GM18526 (cell line): ENCODE data around the gene MPI.

Experiments used
- POLR2A ChIP-seq: IDR thresholded peaks from 3 replicates; pipeline ENCODE4 v1.6.1; 2011; ENCODE audit not compliant: insufficient read length; ENCODE audit errors: extremely low read depth

Gene MPI

GRCh38 chr15:74889883-74890664 is at the start of gene MPI:
Gene MPI (plus strand): TSS chr15:74890042. CDS start chr15:74890074, 32 bp downstream.
- peak; percentile 97 for TF ChIP-seq POLR2A

DNA sequence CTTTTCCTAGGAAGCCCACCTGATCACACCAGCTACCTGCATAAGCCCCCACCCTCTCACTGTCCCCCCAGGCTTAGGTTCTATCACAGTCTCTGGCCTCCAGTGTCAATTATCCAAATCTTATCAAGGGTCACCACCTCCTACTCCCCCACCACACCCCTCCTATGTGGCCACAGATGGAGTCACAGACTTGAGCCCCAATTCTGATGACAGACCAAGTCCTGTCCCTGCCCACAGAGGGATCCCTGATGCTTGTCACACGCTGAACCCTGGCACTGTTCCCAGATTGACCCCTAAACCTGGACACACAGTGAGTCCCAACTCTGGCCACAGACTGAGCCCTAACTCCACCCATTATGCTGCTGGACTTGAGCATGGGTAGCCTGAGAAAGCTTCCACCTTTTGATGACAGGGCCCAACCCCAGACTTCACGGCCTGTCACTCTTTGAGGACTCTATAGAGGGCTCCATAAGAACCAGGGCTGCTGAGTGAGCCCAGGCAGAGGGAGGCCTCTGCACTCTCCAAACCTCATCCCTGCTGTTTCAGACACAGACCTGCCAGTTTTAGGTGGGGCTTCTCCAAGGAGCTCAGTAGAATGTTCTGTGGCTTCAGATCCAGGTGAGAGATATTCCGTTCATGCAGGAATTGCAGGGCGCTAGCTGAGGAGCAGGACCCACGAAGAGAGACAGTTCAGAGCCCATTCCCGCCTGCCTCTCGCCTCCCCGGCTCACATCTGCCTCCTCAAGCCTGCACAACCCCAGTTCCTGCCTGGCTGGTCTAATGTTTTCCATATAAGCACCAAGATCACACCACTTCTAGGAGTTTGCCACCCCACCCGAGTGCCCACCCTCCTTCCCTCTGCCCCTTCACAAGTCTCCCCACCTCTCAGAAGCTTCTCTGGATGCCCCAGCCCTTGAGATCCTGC is 48.7 kb upstream of the MPI start:
- TF ChIP-seq POLR2A = no peak

- TF ChIP-seq POLR2A = no peak
These were observed 47.9 kb upstream of the MPI start for GRCh38 chr15:74841891-74842373.

DNA sequence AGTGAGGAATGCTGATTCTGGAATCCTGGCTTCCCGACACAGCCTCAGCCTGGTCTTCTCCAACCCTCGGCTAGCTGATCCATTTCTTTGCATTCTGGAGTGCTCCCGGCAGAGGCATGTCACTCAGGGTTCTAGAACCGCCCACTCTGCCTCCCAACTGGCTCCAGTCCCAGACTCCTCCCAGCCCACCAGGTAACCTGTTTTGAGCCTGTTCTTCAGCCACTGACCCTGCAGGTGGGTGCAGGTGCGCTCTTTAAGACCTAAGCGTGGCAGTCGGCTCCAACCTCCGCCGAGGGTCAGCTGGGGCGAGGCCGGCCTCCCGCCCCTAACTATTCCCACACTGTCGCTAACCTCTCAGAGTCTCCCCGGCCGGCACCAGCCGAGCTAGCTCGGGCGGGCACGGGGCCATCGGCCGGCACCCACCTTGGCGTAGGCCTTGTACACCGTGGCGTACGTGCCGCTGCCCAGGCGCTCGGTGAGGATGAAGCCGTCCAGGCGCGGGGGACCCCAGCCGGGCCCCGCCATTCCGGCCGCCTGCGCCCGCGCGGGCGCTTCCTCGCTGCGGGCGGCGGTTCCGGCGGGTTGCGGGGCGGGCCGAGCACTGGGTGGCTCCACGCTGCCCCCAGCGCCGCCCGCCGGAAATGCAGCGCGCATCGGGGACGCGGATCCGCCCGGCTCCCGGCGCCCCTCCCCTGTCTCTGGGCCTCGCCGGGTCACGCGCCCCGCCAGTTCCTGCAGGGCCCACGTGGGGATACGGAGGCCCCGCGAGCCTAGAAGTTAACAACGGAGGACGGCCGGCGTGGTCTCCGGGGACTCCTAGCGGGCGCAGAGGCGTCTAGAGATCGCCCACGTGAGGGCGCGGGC is 47.0 kb upstream of the MPI start, which contains the start of gene ULK3:
ULK3 (minus strand) TSS at position 576 of the 864 bp plus-strand sequence; CDS start at position 525, 51 bp downstream.
- TF ChIP-seq POLR2A = peak; percentile 51

DNA sequence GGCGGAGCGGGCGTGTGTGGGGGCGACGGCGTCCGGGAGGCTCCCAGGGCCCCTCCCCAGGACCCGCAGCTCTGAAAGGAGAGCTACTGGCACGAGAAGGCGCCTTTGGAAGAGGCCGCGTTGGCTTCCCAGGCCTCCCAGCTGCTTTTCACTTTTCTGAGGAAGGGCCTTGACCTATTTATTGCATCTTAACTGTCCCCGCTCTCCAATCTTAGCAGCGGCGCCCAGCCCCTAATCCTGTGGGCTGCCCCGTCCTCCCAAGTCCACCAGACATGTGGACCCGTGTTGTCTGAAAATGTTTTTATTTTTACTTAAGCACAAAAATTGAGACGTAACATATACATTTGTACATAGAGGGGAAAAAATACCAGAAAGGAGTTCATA is 46.4 kb upstream of the MPI start:
- no peak for TF ChIP-seq POLR2A

DNA sequence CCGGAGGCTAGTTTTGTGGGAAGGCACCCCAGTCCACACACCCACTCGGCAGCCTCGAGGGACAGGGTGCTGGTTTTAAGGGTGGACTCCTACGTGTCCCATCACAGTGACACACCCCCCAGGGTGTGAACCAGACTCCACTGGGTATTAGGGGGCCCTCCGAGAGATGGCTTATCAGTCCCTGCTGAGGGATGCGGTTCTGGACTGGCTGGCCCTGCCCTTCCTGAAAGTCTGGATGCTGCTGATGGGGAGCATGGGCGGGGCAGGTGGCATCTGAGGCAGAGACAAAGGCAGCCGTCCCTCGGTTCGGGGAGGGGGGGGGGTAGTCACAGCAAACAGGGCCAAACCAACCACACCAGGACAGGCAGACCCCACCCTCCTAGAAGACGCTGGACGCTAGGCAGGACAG is 45.9 kb upstream of the MPI start:
- no peak for TF ChIP-seq POLR2A

DNA sequence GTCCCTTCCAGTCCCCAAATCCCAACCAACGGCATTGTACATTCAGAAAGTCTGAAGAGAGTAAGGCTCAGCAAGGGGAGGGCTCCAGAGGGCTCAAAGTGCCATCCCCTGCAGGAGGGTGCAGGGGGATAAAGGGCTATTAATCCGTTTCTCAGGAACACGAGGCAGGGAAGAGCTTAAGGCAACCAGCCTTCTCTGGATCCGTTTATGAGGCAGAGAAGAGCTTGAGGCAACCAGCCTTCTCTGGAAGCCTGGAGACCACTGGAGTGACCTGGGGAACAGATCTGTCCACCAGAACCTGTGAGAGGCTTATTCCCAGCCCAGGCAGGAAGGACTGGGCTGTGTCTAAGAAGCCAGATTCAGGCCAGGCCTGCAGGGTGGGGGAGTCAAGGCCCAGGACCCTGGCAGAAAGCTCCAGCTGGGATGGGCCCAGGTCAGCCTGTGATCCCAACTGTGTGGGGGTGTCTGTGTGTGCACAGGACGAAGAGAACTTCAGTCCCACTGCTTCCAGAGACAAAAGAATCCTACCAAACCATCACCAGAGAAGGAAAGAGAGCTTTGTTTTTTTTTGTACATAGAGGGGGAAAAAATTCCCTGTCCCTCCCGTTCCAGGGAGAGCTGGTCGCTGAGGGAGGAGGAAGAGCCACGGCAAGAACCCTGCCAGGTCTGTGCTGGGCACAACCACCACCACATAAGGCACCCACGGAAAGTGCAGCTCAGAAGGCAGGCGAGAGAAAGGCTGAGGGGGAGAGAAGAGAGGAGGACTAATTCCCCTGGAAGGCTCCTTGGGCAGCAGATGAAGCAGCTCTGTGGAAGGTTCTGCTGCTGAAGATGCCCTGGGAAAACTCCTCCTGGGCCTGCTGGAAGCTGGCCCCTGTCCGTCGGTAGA is 45.3 kb upstream of the MPI start:
- TF ChIP-seq POLR2A = no peak

DNA sequence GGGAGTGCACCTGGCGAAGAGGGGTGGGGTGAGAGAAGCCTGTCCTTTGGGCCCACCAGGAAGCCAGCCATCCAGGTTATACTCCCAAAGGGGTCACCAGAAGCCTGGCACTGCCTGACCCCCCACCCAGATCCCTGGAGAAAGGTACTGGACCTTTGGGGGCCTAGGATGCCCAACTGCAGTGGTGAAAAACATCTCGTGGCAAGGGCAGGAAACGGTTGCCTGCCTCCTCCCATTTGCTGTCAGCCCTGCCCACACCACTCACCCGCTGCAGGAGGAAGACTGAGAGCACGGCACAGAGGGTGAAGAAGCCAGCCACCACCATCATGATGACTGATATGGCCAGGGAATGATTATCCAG is 44.7 kb upstream of the MPI start:
- no peak for TF ChIP-seq POLR2A

DNA sequence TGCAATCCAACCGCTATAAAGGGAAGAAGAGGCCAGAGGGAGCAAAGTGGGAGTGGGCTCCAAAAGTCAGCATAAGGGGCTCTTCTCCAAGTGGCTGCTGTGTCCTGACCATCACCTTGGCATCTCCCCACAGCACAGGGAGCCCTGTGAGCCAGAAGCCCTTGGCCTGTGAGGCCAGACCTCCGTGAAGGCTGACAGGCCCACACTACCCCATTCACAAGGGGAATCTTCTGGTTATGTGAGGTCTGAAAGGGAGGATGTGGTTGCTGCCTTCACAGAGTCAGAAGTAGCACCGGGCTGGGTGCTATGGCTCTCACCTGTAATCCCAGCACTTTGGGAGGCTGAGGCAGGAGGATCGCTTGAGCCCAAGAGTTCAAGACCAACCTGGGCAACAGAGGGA is 44.3 kb upstream of the MPI start:
- no peak for TF ChIP-seq POLR2A

GRCh38 chr15:74847432-74847831 is 42.4 kb upstream of the MPI start:
- TF ChIP-seq POLR2A = no peak

GRCh38 chr15:74850393-74850792 is 39.4 kb upstream of the MPI start:
- TF ChIP-seq POLR2A = no peak

DNA sequence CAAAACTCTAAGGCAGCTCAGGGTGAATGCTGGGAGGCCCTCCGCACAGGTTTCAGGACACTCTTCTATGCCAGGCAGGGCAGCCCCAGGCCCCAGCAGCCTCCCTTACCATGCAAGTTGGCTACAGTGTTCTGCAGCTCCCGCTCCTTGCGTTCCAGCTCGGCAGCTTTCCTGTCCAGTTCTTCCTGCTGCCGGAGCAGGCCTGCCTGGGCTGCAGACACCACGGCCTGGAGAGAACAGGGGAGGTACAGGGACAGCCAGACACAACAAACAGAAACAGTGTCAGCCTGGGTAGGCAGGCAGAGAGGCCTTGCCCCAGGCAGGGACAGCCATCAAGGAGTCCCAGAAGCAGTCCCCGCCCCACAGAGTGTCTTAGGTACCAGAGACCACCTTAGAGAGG is 37.9 kb upstream of the MPI start:
- TF ChIP-seq POLR2A = no peak

- no peak for TF ChIP-seq POLR2A
These were observed 35.3 kb upstream of the MPI start for GRCh38 chr15:74854453-74855022.

DNA sequence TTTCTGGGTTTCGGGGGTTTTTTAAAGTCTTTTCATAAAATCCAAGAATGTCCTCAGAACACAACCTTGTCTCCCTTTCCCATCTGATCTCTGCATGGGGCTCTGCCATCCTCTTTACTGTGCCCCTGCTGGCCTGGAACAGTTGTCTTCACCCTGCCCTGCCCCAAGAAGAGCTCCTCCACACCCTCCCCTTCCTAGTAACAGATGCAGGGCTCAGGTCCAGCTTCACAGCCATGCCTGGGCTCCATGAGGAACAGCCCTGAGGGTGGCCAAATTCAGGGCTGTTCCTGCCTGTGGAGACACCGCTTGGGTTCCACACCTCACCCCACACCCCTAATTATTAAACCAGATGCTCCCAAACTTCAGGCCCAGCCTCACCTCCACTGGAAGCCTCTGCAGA is 34.0 kb upstream of the MPI start:
- TF ChIP-seq POLR2A = no peak
